Glutamatergic neuron (in vitro differentiated cells): ENCODE results near the gene ALOX5. TPM values are rescaled to one million over a fixed set of nuclear protein-coding genes. Genes with fewer than 3 reads are reported as not detected.
A peak's percentile ranks its signal among the peaks of the same experiment; 100 is the strongest.
"Not testable (repeated sequence)": the region's sequence is repeated elsewhere in the genome, so short reads cannot be mapped to it uniquely, and the experiment has no call there.

ENCODE experiments used
- DNase-seq: peaks from one replicate; pipeline ENCODE4 v3.0.0; 2022
- H3K27ac Mint-ChIP-seq: one replicate; pipeline ENCODE4 v1.8.0; 2020; ENCODE audit warnings: mild to moderate bottlenecking, mixed read lengths, inconsistent platforms; ENCODE audit not compliant: unreplicated experiment
- H3K27me3 Mint-ChIP-seq: one replicate; pipeline ENCODE4 v1.8.0; 2020; ENCODE audit warnings: mild to moderate bottlenecking, moderate library complexity, mixed read lengths, inconsistent platforms; ENCODE audit not compliant: unreplicated experiment
- H3K36me3 Mint-ChIP-seq: one replicate; pipeline ENCODE4 v1.8.0; 2020; ENCODE audit warnings: mild to moderate bottlenecking, mixed read lengths, inconsistent platforms; ENCODE audit not compliant: unreplicated experiment
- H3K4me1 Mint-ChIP-seq: one replicate; pipeline ENCODE4 v1.8.0; 2020; ENCODE audit warnings: mild to moderate bottlenecking, low read depth, mixed read lengths, inconsistent platforms; ENCODE audit not compliant: unreplicated experiment
- H3K4me3 Mint-ChIP-seq: one replicate; pipeline ENCODE4 v1.8.0; 2020; ENCODE audit warnings: mild to moderate bottlenecking, mixed read lengths, inconsistent platforms; ENCODE audit not compliant: unreplicated experiment
- H3K9me3 Mint-ChIP-seq: one replicate; pipeline ENCODE4 v1.8.0; 2020; ENCODE audit warnings: mild to moderate bottlenecking, moderate library complexity, mixed read lengths, inconsistent platforms; ENCODE audit not compliant: unreplicated experiment
- CTCF ChIP-seq: fragments of 200-600 bp; sonication (generic); IDR thresholded peaks from one replicate; pipeline ENCODE4 v1.5.0; 2021; ENCODE audit not compliant: partially characterized antibody, unreplicated experiment
- total RNA-seq: library from RNA; stranded (reverse); fragmentation: NEBNext Ultra II Directional; extraction: Animal tissue kit (Norgen Biotek cat#: 25700); gene quantifications from one replicate; pipeline ENCODE4 v1.2.1, GENCODE V29; 2021; ENCODE audit not compliant: unreplicated experiment

The ALOX5 gene
- total RNA-seq, 1 donor from 2014 or later: 8.4 TPM

- Mint-ChIP-seq H3K4me1 (no peaks in the 10 kb centered on the region), H3K27me3 (no peaks in the 10 kb centered on the region), H3K27ac (no peak overlapping the region), H3K4me3 (no peak overlapping the region), H3K36me3 (no peaks in the 10 kb centered on the region), H3K9me3 (peaks cover 4% of the 10 kb centered on the region)
- DNase-seq: no peak
- no peak for TF ChIP-seq CTCF
These were observed 29.1 kb downstream of the ALOX5 start for GRCh38 chr10:45403151-45403550.

GRCh38 chr10:45404087-45404769, 30.2 kb downstream of the ALOX5 start:
- Mint-ChIP-seq H3K27me3 (no peaks in the 10 kb centered on the region), H3K36me3 (no peaks in the 10 kb centered on the region), H3K9me3 (peaks cover 4% of the 10 kb centered on the region), H3K4me3 (no peak overlapping the region), H3K27ac (no peak overlapping the region), H3K4me1 (no peaks in the 10 kb centered on the region)
- TF ChIP-seq CTCF: no peak
- no peak for DNase-seq

GRCh38 chr10:45404770-45405120, 30.7 kb downstream of the ALOX5 start:
- Mint-ChIP-seq H3K4me3 (no peak overlapping the region), H3K27me3 (no peaks in the 10 kb centered on the region), H3K4me1 (no peaks in the 10 kb centered on the region), H3K36me3 (no peaks in the 10 kb centered on the region), H3K27ac (no peak overlapping the region), H3K9me3 (peaks cover 4% of the 10 kb centered on the region)
- DNase-seq: no peak
- no peak for TF ChIP-seq CTCF

- Mint-ChIP-seq H3K27me3 (peaks cover 2% of the 10 kb centered on the region), H3K4me3 (no peak overlapping the region), H3K27ac (no peak overlapping the region), H3K9me3 (peaks cover 1% of the 10 kb centered on the region), H3K36me3 (no peaks in the 10 kb centered on the region), H3K4me1 (no peaks in the 10 kb centered on the region)
- DNase-seq: no peak
- no peak for TF ChIP-seq CTCF
These were observed 33.5 kb downstream of the ALOX5 start for GRCh38 chr10:45407542-45407941.

GRCh38 chr10:45408421-45409319, 34.7 kb downstream of the ALOX5 start:
- Mint-ChIP-seq H3K27me3 (peaks cover 2% of the 10 kb centered on the region), H3K4me3 (no peak overlapping the region), H3K4me1 (no peaks in the 10 kb centered on the region), H3K9me3 (peaks cover 1% of the 10 kb centered on the region), H3K36me3 (no peaks in the 10 kb centered on the region), H3K27ac (no peak overlapping the region)
- no peak for DNase-seq
- no peak for TF ChIP-seq CTCF

GRCh38 chr10:45409347-45409746, 35.3 kb downstream of the ALOX5 start:
- H3K27ac Mint-ChIP-seq: peak overlapping the region; percentile 36
- H3K9me3 Mint-ChIP-seq, H3K4me3 Mint-ChIP-seq, H3K4me1 Mint-ChIP-seq, DNase-seq, H3K36me3 Mint-ChIP-seq, H3K27me3 Mint-ChIP-seq: not testable (repeated sequence)
